PFSK-1 (cell line): ENCODE data around the gene RCC2.

Experiments
- FOXP2 ChIP-seq: optimal IDR thresholded peaks from 2 replicates; pipeline ENCODE3; 2011; ENCODE audit warnings: borderline replicate concordance, control low read depth, inconsistent platforms; ENCODE audit not compliant: insufficient read depth; ENCODE audit errors: extremely low read length, extremely low read depth
- POLR2AphosphoS5 ChIP-seq: IDR thresholded peaks from 2 replicates; pipeline ENCODE4 v1.6.1; 2012; ENCODE audit warnings: low read depth, mild to moderate bottlenecking, control low read depth, low read length, moderate library complexity
- REST ChIP-seq, 2 experiments: IDR thresholded peaks; 2 replicates each; pipeline versions ENCODE4 v1.6.1 to v1.8.0; 2011 to 2012; ENCODE audit warnings: low read depth in 2 of 2, low read length in 2 of 2, control low read depth in 1 of 2, inconsistent platforms in 1 of 2, mild to moderate bottlenecking in 1 of 2, moderate library complexity in 1 of 2; ENCODE audit not compliant: insufficient read depth in 1 of 2
- SIN3A ChIP-seq: IDR thresholded peaks from 2 replicates; pipeline ENCODE4 v1.6.1; 2012; ENCODE audit warnings: mild to moderate bottlenecking, low read length, moderate library complexity, borderline replicate concordance; ENCODE audit not compliant: insufficient read depth
- TAF1 ChIP-seq: IDR thresholded peaks from 2 replicates; pipeline ENCODE4 v1.6.1; 2012; ENCODE audit warnings: low read length, control low read depth, borderline replicate concordance; ENCODE audit not compliant: insufficient read depth

Gene RCC2

GRCh38 chr1:17472814-17473213 is 33.3 kb upstream of the RCC2 start:
- TF ChIP-seq FOXP2 (no peak), REST (IDR thresholded peaks at IDR 0.05; ENCODE audit: insufficient read depth in 1 of 2, low read depth in 2 of 2, low read length in 2 of 2) (no peak), TAF1 (no peak), SIN3A (no peak), POLR2AphosphoS5 (no peak)

GRCh38 chr1:17471393-17471792 is 31.9 kb upstream of the RCC2 start:
- TF ChIP-seq POLR2AphosphoS5 = no peak
- no peak for TF ChIP-seq TAF1
- TF ChIP-seq REST (IDR thresholded peaks at IDR 0.05; ENCODE audit: insufficient read depth in 1 of 2, low read depth in 2 of 2, low read length in 2 of 2) = no peak
- no peak for TF ChIP-seq FOXP2

- TF ChIP-seq SIN3A (no peak), REST (IDR thresholded peaks at IDR 0.05; ENCODE audit: insufficient read depth in 1 of 2, low read depth in 2 of 2, low read length in 2 of 2) (no peak), FOXP2 (no peak), POLR2AphosphoS5 (no peak), TAF1 (no peak)
Measured at GRCh38 chr1:17470021-17470799, 30.7 kb upstream of the RCC2 start.

- no peak for TF ChIP-seq POLR2AphosphoS5
- no peak for TF ChIP-seq FOXP2
- TF ChIP-seq REST (IDR thresholded peaks at IDR 0.05; ENCODE audit: insufficient read depth in 1 of 2, low read depth in 2 of 2, low read length in 2 of 2) = no peak
- TF ChIP-seq SIN3A = no peak
- TF ChIP-seq TAF1 = no peak
Measured at GRCh38 chr1:17466359-17466758, 26.9 kb upstream of the RCC2 start.

- TF ChIP-seq POLR2AphosphoS5 (no peak), SIN3A (no peak), FOXP2 (no peak), TAF1 (no peak), REST (IDR thresholded peaks at IDR 0.05; ENCODE audit: insufficient read depth in 1 of 2, low read depth in 2 of 2, low read length in 2 of 2) (no peak)
Measured at GRCh38 chr1:17465228-17465627, 25.8 kb upstream of the RCC2 start.
